ENCODE data around the gene CCL11.

CCL11 gene

GRCh38 chr17:34245351-34245905, 40.1 kb upstream of the CCL11 start:
- TF ChIP-seq, protein P1, sequence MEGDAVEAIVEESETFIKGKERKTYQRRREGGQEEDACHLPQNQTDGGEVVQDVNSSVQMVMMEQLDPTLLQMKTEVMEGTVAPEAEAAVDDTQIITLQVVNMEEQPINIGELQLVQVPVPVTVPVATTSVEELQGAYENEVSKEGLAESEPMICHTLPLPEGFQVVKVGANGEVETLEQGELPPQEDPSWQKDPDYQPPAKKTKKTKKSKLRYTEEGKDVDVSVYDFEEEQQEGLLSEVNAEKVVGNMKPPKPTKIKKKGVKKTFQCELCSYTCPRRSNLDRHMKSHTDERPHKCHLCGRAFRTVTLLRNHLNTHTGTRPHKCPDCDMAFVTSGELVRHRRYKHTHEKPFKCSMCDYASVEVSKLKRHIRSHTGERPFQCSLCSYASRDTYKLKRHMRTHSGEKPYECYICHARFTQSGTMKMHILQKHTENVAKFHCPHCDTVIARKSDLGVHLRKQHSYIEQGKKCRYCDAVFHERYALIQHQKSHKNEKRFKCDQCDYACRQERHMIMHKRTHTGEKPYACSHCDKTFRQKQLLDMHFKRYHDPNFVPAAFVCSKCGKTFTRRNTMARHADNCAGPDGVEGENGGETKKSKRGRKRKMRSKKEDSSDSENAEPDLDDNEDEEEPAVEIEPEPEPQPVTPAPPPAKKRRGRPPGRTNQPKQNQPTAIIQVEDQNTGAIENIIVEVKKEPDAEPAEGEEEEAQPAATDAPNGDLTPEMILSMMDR (IDR thresholded peaks at IDR 0.05; ENCODE audit: low read depth, low read length), result no peak
- H3K4me3 ChIP-seq (ENCODE audit: low read depth, low read length), result no peak overlapping the region

GRCh38 chr17:34246446-34246845, 39.1 kb upstream of the CCL11 start:
- no peak overlapping the region for H3K4me3 ChIP-seq (ENCODE audit: low read depth, low read length)
- TF ChIP-seq, protein P1 (IDR thresholded peaks at IDR 0.05; ENCODE audit: low read depth, low read length), result no peak

GRCh38 chr17:34246881-34247280, 38.7 kb upstream of the CCL11 start:
- TF ChIP-seq, protein P1 (IDR thresholded peaks at IDR 0.05; ENCODE audit: low read depth, low read length), result no peak

GRCh38 chr17:34248511-34249024, 37.0 kb upstream of the CCL11 start:
- TF ChIP-seq, protein P1 (IDR thresholded peaks at IDR 0.05; ENCODE audit: low read depth, low read length), result no peak
- no peak overlapping the region for H3K4me3 ChIP-seq (ENCODE audit: low read depth, low read length)

More at GRCh38 chr17:34246881-34247280, 38.7 kb upstream of the CCL11 start:
- no peak overlapping the region for H3K4me3 ChIP-seq (ENCODE audit: low read depth, low read length)

DNA sequence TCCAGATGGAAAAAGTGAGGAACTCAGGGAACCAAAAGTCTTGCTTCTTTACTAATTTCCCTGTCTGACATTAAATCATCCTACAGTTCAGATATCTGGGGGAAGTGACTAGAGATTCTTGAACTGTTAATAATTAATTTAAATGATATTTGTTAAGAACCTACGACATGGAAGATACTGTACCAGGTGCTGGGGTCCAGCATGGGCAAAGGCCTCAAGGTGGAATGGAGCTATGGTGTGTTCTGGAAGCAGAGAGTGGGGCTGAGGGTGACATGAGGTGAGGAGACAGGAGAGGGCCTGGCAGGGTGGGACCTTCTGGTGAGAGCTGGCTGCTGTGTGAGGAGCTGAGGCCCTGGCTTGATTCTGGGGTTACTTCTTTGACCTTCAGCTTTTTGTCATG, 36.5 kb upstream of the CCL11 start:
- TF ChIP-seq, protein P1 (IDR thresholded peaks at IDR 0.05; ENCODE audit: low read depth, low read length), result no peak
- no peak overlapping the region for H3K4me3 ChIP-seq (ENCODE audit: low read depth, low read length)

DNA sequence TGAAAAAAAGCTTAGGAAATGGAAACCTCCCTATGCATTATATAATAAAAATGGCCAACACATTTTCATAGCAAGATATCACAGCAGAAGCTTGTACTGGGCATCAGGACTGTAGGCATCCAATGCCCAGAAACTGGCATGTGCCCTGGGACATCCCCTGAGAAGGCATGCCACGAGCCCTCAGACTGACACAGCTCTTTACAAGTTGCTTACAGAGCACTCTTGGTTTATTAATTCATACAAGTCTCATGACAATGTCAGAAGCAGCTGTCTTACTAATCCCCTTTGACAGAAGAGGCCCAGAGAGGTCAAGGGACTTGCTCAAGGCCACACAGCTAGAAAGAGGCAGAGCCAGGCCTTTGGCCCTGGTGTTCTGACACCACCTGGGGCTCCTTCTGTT, 36.1 kb upstream of the CCL11 start:
- H3K4me3 ChIP-seq (ENCODE audit: low read depth, low read length), result no peak overlapping the region
- TF ChIP-seq, protein P1 (IDR thresholded peaks at IDR 0.05; ENCODE audit: low read depth, low read length), result no peak

GRCh38 chr17:34251186-34251585, 34.4 kb upstream of the CCL11 start:
- H3K4me3 ChIP-seq (ENCODE audit: low read depth, low read length), result no peak overlapping the region
- TF ChIP-seq, protein P1 (IDR thresholded peaks at IDR 0.05; ENCODE audit: low read depth, low read length), result no peak
